Central memory CD8-positive, alpha-beta T cell (primary cell): ENCODE measurements around the gene PRKAG2.

Experiments used
- ATAC-seq: fragments of 150-1000 bp; cut with Tn5 transposase; replicated peaks from 2 replicates; pipeline ENCODE4 v1.10.0; 2022; ENCODE audit warnings: mild to moderate bottlenecking, moderate FRiP score, moderate number of reproducible peaks; ENCODE audit not compliant: poor library complexity, severe bottlenecking; ENCODE audit errors: extremely low read depth
- DNase-seq, 2 donors: peaks; one replicate each; pipeline ENCODE4 v3.0.0; 2021; ENCODE audit warnings: low spot score in 2 of 2
- H3K27ac Mint-ChIP-seq: one replicate; pipeline ENCODE4 v1.8.0; 2022; ENCODE audit warnings: low read depth, mild to moderate bottlenecking, moderate library complexity, mixed read lengths
- H3K27me3 Mint-ChIP-seq: one replicate; pipeline ENCODE4 v1.8.0; 2022; ENCODE audit warnings: mixed read lengths
- H3K36me3 Mint-ChIP-seq: one replicate; pipeline ENCODE4 v1.8.0; 2022; ENCODE audit warnings: mild to moderate bottlenecking, moderate library complexity, mixed read lengths; ENCODE audit not compliant: insufficient read depth
- H3K4me1 Mint-ChIP-seq: one replicate; pipeline ENCODE4 v1.8.0; 2022; ENCODE audit warnings: mixed read lengths
- H3K4me3 Mint-ChIP-seq: one replicate; pipeline ENCODE4 v1.8.0; 2022; ENCODE audit warnings: mild to moderate bottlenecking, moderate library complexity, mixed read lengths
- H3K9me3 Mint-ChIP-seq: one replicate; pipeline ENCODE4 v1.8.0; 2022; ENCODE audit warnings: mixed read lengths

PRKAG2 gene

GRCh38 chr7:151779255-151779654 lies 97.7 kb downstream of the PRKAG2 start:
- Mint-ChIP-seq H3K4me1 (peaks cover 16% of the 10 kb centered on the region), H3K9me3 (no peaks in the 10 kb centered on the region), H3K4me3 (no peak overlapping the region), H3K36me3 (peaks cover 6% of the 10 kb centered on the region), H3K27ac (no peak overlapping the region), H3K27me3 (no peaks in the 10 kb centered on the region)
- DNase-seq, result no peak
- no peak for ATAC-seq

GRCh38 chr7:151777908-151778670 lies 98.8 kb downstream of the PRKAG2 start:
- no peaks in the 10 kb centered on the region for H3K9me3 Mint-ChIP-seq
- peak overlapping the region; percentile 29 for H3K27ac Mint-ChIP-seq
- H3K36me3 Mint-ChIP-seq, result peaks cover 5% of the 10 kb centered on the region
- H3K4me1 Mint-ChIP-seq, result peaks cover 14% of the 10 kb centered on the region
- ATAC-seq (no peak), DNase-seq (no peak)
- no peaks in the 10 kb centered on the region for H3K27me3 Mint-ChIP-seq
- no peak overlapping the region for H3K4me3 Mint-ChIP-seq

DNA sequence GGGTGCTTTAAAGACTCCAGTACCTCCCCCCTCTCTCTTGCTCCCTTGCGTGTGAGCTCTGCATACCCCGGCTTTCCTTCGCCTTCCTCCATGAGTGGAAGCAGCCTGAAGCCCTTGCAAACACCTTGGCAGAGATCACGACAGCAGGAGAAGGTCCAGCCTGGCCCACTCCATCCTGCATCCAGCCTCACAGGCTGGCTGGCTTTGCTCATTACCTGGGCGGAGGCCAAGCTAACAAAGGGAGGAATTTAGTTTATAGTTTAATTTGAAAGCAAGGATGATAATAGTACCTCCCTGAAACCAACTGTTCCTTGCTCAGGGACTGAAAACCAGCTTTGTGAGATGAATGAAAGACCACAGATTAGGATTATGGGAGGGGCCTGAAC lies 99.4 kb downstream of the PRKAG2 start:
- ATAC-seq (no peak), DNase-seq (no peak)
- Mint-ChIP-seq H3K9me3 (no peaks in the 10 kb centered on the region), H3K27ac (peak overlapping the region; percentile 29), H3K4me1 (peaks cover 8% of the 10 kb centered on the region), H3K27me3 (no peaks in the 10 kb centered on the region), H3K4me3 (no peak overlapping the region), H3K36me3 (peaks cover 5% of the 10 kb centered on the region)

- ATAC-seq, result no peak
- Mint-ChIP-seq H3K4me3 (no peak overlapping the region), H3K27ac (no peak overlapping the region), H3K9me3 (no peaks in the 10 kb centered on the region), H3K36me3 (peaks cover 5% of the 10 kb centered on the region), H3K27me3 (no peaks in the 10 kb centered on the region), H3K4me1 (peaks cover 6% of the 10 kb centered on the region)
- DNase-seq, result no peak
Observed at GRCh38 chr7:151776876-151777494, 99.9 kb downstream of the PRKAG2 start.

DNA sequence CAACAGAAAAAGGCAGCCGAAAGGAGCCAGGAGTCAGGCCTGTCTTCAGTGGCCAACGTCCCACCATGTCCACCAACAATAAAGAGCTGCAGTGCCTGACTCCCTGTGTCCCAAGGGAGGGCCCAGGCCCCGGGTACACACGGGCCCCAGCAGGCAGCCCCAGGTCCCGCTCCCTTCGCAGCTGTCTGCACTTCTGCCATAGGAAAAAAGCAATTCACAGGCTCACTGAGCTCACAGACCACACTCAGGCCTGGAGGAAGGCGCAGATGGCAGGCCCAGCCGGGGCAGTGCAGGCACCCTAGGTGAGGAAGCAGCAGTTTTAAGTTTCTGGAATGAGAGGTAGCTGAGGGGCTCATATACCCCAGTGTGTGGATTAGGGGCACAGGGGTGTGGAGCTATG lies 100.5 kb downstream of the PRKAG2 start:
- DNase-seq (no peak), ATAC-seq (no peak)
- Mint-ChIP-seq H3K36me3 (peaks cover 5% of the 10 kb centered on the region), H3K4me3 (no peak overlapping the region), H3K27ac (no peak overlapping the region), H3K9me3 (no peaks in the 10 kb centered on the region), H3K27me3 (no peaks in the 10 kb centered on the region), H3K4me1 (peaks cover 10% of the 10 kb centered on the region)

- Mint-ChIP-seq H3K27ac (no peak overlapping the region), H3K4me1 (peaks cover 15% of the 10 kb centered on the region), H3K9me3 (no peaks in the 10 kb centered on the region), H3K36me3 (peaks cover 4% of the 10 kb centered on the region), H3K27me3 (no peaks in the 10 kb centered on the region), H3K4me3 (no peak overlapping the region)
- ATAC-seq (no peak), DNase-seq (no peak)
Observed at GRCh38 chr7:151775547-151776443, 101.1 kb downstream of the PRKAG2 start.

- H3K4me1 Mint-ChIP-seq, result peaks cover 22% of the 10 kb centered on the region
- DNase-seq, result no peak
- no peak overlapping the region for H3K27ac Mint-ChIP-seq
- no peaks in the 10 kb centered on the region for H3K9me3 Mint-ChIP-seq
- H3K4me3 Mint-ChIP-seq, result no peak overlapping the region
- ATAC-seq, result no peak
- H3K27me3 Mint-ChIP-seq, result no peaks in the 10 kb centered on the region
- H3K36me3 Mint-ChIP-seq, result peaks cover 2% of the 10 kb centered on the region
Observed at GRCh38 chr7:151774951-151775350, 102.0 kb downstream of the PRKAG2 start.

DNA sequence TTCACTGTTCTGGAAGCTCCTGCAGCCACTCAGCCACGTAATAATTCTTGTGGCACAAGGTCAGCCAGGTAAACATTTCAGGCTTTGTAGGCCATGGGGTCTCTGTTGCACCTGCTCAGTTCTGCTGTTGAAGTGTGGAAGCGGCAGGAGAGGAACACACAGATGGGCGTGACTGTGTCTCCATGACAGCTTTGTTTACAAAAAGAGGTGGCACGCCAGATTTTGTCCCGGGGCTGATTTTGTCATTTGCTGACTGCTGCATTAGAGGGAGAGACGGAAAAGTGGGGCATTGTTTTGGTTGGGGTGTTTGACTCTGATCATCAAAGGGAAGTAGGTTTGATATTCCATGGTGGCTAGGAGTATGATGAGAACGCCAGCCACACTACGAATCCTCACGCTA lies 103.1 kb downstream of the PRKAG2 start:
- Mint-ChIP-seq H3K4me3 (no peak overlapping the region), H3K27ac (no peak overlapping the region), H3K27me3 (no peaks in the 10 kb centered on the region), H3K9me3 (no peaks in the 10 kb centered on the region), H3K4me1 (peaks cover 33% of the 10 kb centered on the region), H3K36me3 (peaks cover 8% of the 10 kb centered on the region)
- DNase-seq (no peak), ATAC-seq (no peak)

DNA sequence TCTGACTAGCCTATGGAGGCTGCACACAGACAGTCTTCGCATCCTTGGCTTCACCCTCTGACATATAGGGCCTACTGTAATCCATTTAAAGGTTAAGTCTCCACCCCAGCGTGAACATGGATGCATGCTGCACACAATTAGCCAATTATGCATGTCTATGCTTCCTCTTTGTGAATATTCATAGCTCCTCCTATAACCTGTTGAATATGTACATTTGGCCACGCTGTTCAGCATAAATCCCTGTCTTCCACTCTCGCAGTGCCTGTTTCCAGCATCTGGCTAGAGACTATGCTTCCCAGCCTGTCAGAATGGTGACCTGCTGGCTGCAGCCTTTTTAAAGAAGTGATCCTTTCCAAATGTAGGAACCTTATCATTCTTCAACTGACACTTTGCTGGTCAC lies 106.7 kb downstream of the PRKAG2 start:
- Mint-ChIP-seq H3K36me3 (peaks cover 7% of the 10 kb centered on the region), H3K4me3 (peak overlapping the region; percentile 70), H3K27ac (peak overlapping the region; percentile 92), H3K9me3 (no peaks in the 10 kb centered on the region), H3K27me3 (no peaks in the 10 kb centered on the region), H3K4me1 (peaks cover 41% of the 10 kb centered on the region)
- DNase-seq (no peak), ATAC-seq (no peak)

- peak overlapping the region; percentile 70 for H3K4me3 Mint-ChIP-seq
- no peaks in the 10 kb centered on the region for H3K9me3 Mint-ChIP-seq
- peaks cover 41% of the 10 kb centered on the region for H3K4me1 Mint-ChIP-seq
- peak overlapping the region; percentile 92 for H3K27ac Mint-ChIP-seq
- no peaks in the 10 kb centered on the region for H3K27me3 Mint-ChIP-seq
- DNase-seq (peak in 1 of 2 donors; percentile 44), ATAC-seq (peak; percentile 92)
- H3K36me3 Mint-ChIP-seq, result peaks cover 7% of the 10 kb centered on the region
Observed at GRCh38 chr7:151769188-151769821, 107.6 kb downstream of the PRKAG2 start.

GRCh38 chr7:151768805-151769187 lies 108.1 kb downstream of the PRKAG2 start:
- H3K4me1 Mint-ChIP-seq, result peaks cover 41% of the 10 kb centered on the region
- ATAC-seq, result no peak
- DNase-seq, result no peak
- H3K27me3 Mint-ChIP-seq, result no peaks in the 10 kb centered on the region
- H3K4me3 Mint-ChIP-seq, result peak overlapping the region; percentile 70
- peak overlapping the region; percentile 92 for H3K27ac Mint-ChIP-seq
- no peaks in the 10 kb centered on the region for H3K9me3 Mint-ChIP-seq
- peaks cover 7% of the 10 kb centered on the region for H3K36me3 Mint-ChIP-seq

GRCh38 chr7:151767557-151767956 lies 109.4 kb downstream of the PRKAG2 start:
- H3K27me3 Mint-ChIP-seq, result no peaks in the 10 kb centered on the region
- DNase-seq, result no peak
- no peak for ATAC-seq
- H3K27ac Mint-ChIP-seq, result peak overlapping the region; percentile 92
- peaks cover 41% of the 10 kb centered on the region for H3K4me1 Mint-ChIP-seq
- H3K36me3 Mint-ChIP-seq, result peaks cover 7% of the 10 kb centered on the region
- no peak overlapping the region for H3K4me3 Mint-ChIP-seq
- no peaks in the 10 kb centered on the region for H3K9me3 Mint-ChIP-seq
